Endodermal cell (in vitro differentiated cells): Measurements from ENCODE around the gene SREBF2. TPM values are rescaled to one million over a fixed set of nuclear protein-coding genes. Genes with fewer than 3 reads are reported as not detected.

Experiments
- DNase-seq: peaks from one replicate; pipeline ENCODE4 v3.0.0-alpha.2; 2017
- H3K27ac ChIP-seq: 2 replicates; pipeline ENCODE4 v1.5.1; 2013; ENCODE audit warnings: mild to moderate bottlenecking, low read depth, low read length, moderate library complexity
- H3K27me3 ChIP-seq: 2 replicates; pipeline ENCODE4 v1.6.1; 2013; ENCODE audit warnings: mild to moderate bottlenecking, low read length, moderate library complexity; ENCODE audit not compliant: insufficient read depth, control insufficient read depth, poor library complexity, severe bottlenecking
- H3K36me3 ChIP-seq: 2 replicates; pipeline ENCODE4 v1.7.0; 2013; ENCODE audit warnings: mild to moderate bottlenecking, low read length, moderate library complexity; ENCODE audit not compliant: control insufficient read depth, insufficient read depth
- H3K4me1 ChIP-seq: one replicate; pipeline ENCODE4 v1.7.0; 2013; ENCODE audit warnings: low read length; ENCODE audit not compliant: control insufficient read depth, insufficient read depth
- H3K4me3 ChIP-seq: 2 replicates; pipeline ENCODE4 v1.5.1; 2013; ENCODE audit warnings: mild to moderate bottlenecking, low read length, moderate library complexity
- H3K9ac ChIP-seq: 2 replicates; pipeline ENCODE4 v1.6.1; 2013; ENCODE audit warnings: mild to moderate bottlenecking, low read length, moderate library complexity; ENCODE audit not compliant: poor library complexity, severe bottlenecking; ENCODE audit errors: extremely low read depth
- H3K9me3 ChIP-seq: 2 replicates; pipeline ENCODE4 v1.6.1; 2013; ENCODE audit warnings: mild to moderate bottlenecking, low read length, moderate library complexity; ENCODE audit not compliant: control insufficient read depth
- H3K27ac Mint-ChIP-seq: 2 replicates; pipeline ENCODE4 v1.8.0; 2020; ENCODE audit warnings: mixed read lengths
- H3K27me3 Mint-ChIP-seq: 2 replicates; pipeline ENCODE4 v1.8.0; 2021; ENCODE audit warnings: mild to moderate bottlenecking, mixed read lengths; ENCODE audit not compliant: insufficient read depth
- H3K36me3 Mint-ChIP-seq: 2 replicates; pipeline ENCODE4 v1.8.0; 2020; ENCODE audit warnings: low read depth, mixed read lengths
- H3K4me1 Mint-ChIP-seq: 2 replicates; pipeline ENCODE4 v1.8.0; 2020; ENCODE audit warnings: mixed read lengths
- H3K4me3 Mint-ChIP-seq: 2 replicates; pipeline ENCODE4 v1.8.0; 2020; ENCODE audit warnings: mild to moderate bottlenecking, moderate library complexity, mixed read lengths
- H3K9me3 Mint-ChIP-seq: 2 replicates; pipeline ENCODE4 v1.8.0; 2020; ENCODE audit warnings: mild to moderate bottlenecking, mixed read lengths
- CTCF ChIP-seq: fragments of 200-600 bp; sonication (generic); conservative IDR thresholded peaks from 2 replicates; pipeline ENCODE4 v1.5.0; 2021; ENCODE audit warnings: antibody characterized with exemption, mild to moderate bottlenecking
- WGBS, 2 experiments: methylation state at CpG; one replicate each; pipeline versions ENCODE4 v1.1.5 to v1.1.7; 2013; ENCODE audit warnings: missing lambda C conversion rate in 2 of 2, mixed read lengths in 1 of 2; ENCODE audit not compliant: insufficient coverage in 1 of 2, insufficient read length in 1 of 2; 5-methylcytosine and 5-hydroxymethylcytosine counted together
- total RNA-seq, 2 donors: library from RNA; stranded (reverse); fragmentation: NEBNext Ultra II Directional in 1 of 2; extraction: Animal tissue kit (Norgen Biotek cat#: 25700) in 1 of 2; gene quantifications; 2 replicates in 1 of 2; 3 replicates in 1 of 2; pipeline ENCODE4 v1.2.1, GENCODE V29; 2021

SREBF2 gene
- total RNA-seq, 2 donors from 2014 or later: 125 to 135 TPM

GRCh38 chr22:41873391-41873790 is 40.5 kb downstream of the SREBF2 start:
- H3K36me3 ChIP-seq: peaks cover 69% of the 10 kb centered on the region
- no peaks in the 10 kb centered on the region for H3K9me3 ChIP-seq
- Mint-ChIP-seq H3K36me3 (peaks cover 70% of the 10 kb centered on the region), H3K27ac (no peak overlapping the region), H3K4me1 (peaks cover 6% of the 10 kb centered on the region), H3K27me3 (no peaks in the 10 kb centered on the region), H3K9me3 (no peaks in the 10 kb centered on the region), H3K4me3 (no peak overlapping the region)
- H3K27me3 ChIP-seq: no peaks in the 10 kb centered on the region
- H3K4me3 ChIP-seq: no peak overlapping the region
- H3K4me1 ChIP-seq: peaks cover 6% of the 10 kb centered on the region
- no peak overlapping the region for H3K9ac ChIP-seq
- WGBS, 2 experiments: 87 to 89% methylated on average over 3 to 5 of the region's 5 CpGs
- DNase-seq: no peak
- TF ChIP-seq CTCF: no peak
- no peak overlapping the region for H3K27ac ChIP-seq

GRCh38 chr22:41874090-41874489 is 41.2 kb downstream of the SREBF2 start:
- 100% methylated on average over 1 to 2 of the region's 2 CpGs for WGBS, 2 experiments
- Histone ChIP-seq H3K27me3 (no peaks in the 10 kb centered on the region), H3K4me3 (no peak overlapping the region), H3K9ac (no peak overlapping the region), H3K4me1 (peaks cover 6% of the 10 kb centered on the region), H3K9me3 (no peaks in the 10 kb centered on the region), H3K36me3 (peaks cover 69% of the 10 kb centered on the region), H3K27ac (no peak overlapping the region)
- H3K36me3 Mint-ChIP-seq: peaks cover 68% of the 10 kb centered on the region
- H3K27ac Mint-ChIP-seq: no peak overlapping the region
- peaks cover 6% of the 10 kb centered on the region for H3K4me1 Mint-ChIP-seq
- H3K4me3 Mint-ChIP-seq: no peak overlapping the region
- TF ChIP-seq CTCF: no peak
- H3K9me3 Mint-ChIP-seq: no peaks in the 10 kb centered on the region
- H3K27me3 Mint-ChIP-seq: no peaks in the 10 kb centered on the region
- no peak for DNase-seq

GRCh38 chr22:41875531-41876270 is 42.8 kb downstream of the SREBF2 start:
- DNase-seq: no peak
- H3K9me3 Mint-ChIP-seq: no peaks in the 10 kb centered on the region
- Histone ChIP-seq H3K27ac (no peak overlapping the region), H3K9me3 (no peaks in the 10 kb centered on the region), H3K9ac (no peak overlapping the region), H3K36me3 (peaks cover 78% of the 10 kb centered on the region), H3K4me3 (no peak overlapping the region), H3K27me3 (no peaks in the 10 kb centered on the region), H3K4me1 (peaks cover 6% of the 10 kb centered on the region)
- 93 to 99% methylated on average over 8 to 10 of the region's 10 CpGs for WGBS, 2 experiments
- no peak for TF ChIP-seq CTCF
- no peak overlapping the region for H3K27ac Mint-ChIP-seq
- no peak overlapping the region for H3K4me3 Mint-ChIP-seq
- peaks cover 67% of the 10 kb centered on the region for H3K36me3 Mint-ChIP-seq
- H3K27me3 Mint-ChIP-seq: no peaks in the 10 kb centered on the region
- H3K4me1 Mint-ChIP-seq: peaks cover 6% of the 10 kb centered on the region
